IMR-90 (cell line): ENCODE measurements around the gene MSH4. TPM values are rescaled to one million over a fixed set of nuclear protein-coding genes. Genes with fewer than 3 reads are reported as not detected.

Experiments used
- ATAC-seq: fragments of 200-7000 bp; cut with Tn5 transposase; 2 replicates; pipeline ENCODE4 v1.9.1; 2020; ENCODE audit warnings: low read depth, mild to moderate bottlenecking, moderate library complexity
- Bru-seq: library from RNA; stranded (reverse); fragments of 400-500 nt; gene quantifications from one replicate; lab custom pipeline; 2021; lab: Mats Ljungman, UMichigan
- BruChase-seq, 2 experiments: library from RNA; stranded (reverse); fragments of 400-500 nt; gene quantifications; one replicate each; lab custom pipeline; 2021; lab: Mats Ljungman, UMichigan
- BruUV-seq: library from RNA; stranded (reverse); fragments of 400-500 nt; replicated peaks from 2 replicates; lab custom pipeline; 2021; lab: Mats Ljungman, UMichigan
- CTCF ChIA-PET: fragments of 300-600 bp; formaldehyde crosslinking; extraction: SDS; loops from one replicate; lab custom pipeline; 2021; ENCODE audit warnings: antibody characterized with exemption; lab: Yijun Ruan, JAX
- POLR2A ChIA-PET: fragments of 300-600 bp; sonication (Branson Sonifier 250); formaldehyde crosslinking; loops from one replicate; lab custom pipeline; 2022; ENCODE audit warnings: antibody characterized with exemption; ENCODE audit not compliant: unreplicated experiment; lab: Charles Lee
- DNase-seq: peaks from one replicate; pipeline ENCODE4 v3.0.0; 2013
- H2AFZ ChIP-seq: replicated peaks from 2 replicates; pipeline ENCODE3; 2013; ENCODE audit warnings: low read length, mild to moderate bottlenecking; ENCODE audit not compliant: poor library complexity
- H2AK5ac ChIP-seq: 2 replicates; pipeline ENCODE4 v1.6.1; 2013; ENCODE audit warnings: low read depth, low read length, inconsistent platforms
- H2AK9ac ChIP-seq: replicated peaks from 2 replicates; pipeline ENCODE3; 2013; ENCODE audit warnings: mild to moderate bottlenecking, low read depth, low read length, moderate library complexity; ENCODE audit not compliant: poor library complexity
- H2BK120ac ChIP-seq: 2 replicates; pipeline ENCODE4 v1.6.1; 2013; ENCODE audit warnings: low read depth, low read length, inconsistent platforms
- H2BK15ac ChIP-seq: 3 replicates; pipeline ENCODE4 v1.6.1; 2013; ENCODE audit warnings: low read depth, low read length, inconsistent platforms
- H2BK20ac ChIP-seq: 2 replicates; pipeline ENCODE4 v1.6.1; 2013; ENCODE audit warnings: low read depth, mild to moderate bottlenecking, inconsistent platforms, low read length, moderate library complexity
- H2BK5ac ChIP-seq: 2 replicates; pipeline ENCODE4 v1.6.1; 2013; ENCODE audit warnings: mild to moderate bottlenecking, low read depth, low read length, inconsistent platforms; ENCODE audit not compliant: poor library complexity, severe bottlenecking
- H3K14ac ChIP-seq: replicated peaks from 2 replicates; pipeline ENCODE4 v1.6.1; 2013; ENCODE audit warnings: low read depth, low read length, inconsistent platforms
- H3K18ac ChIP-seq: 2 replicates; pipeline ENCODE4 v1.6.1; 2013; ENCODE audit warnings: low read depth, low read length, control low read depth
- H3K23ac ChIP-seq: 2 replicates; pipeline ENCODE4 v1.6.1; 2013; ENCODE audit warnings: low read depth, low read length, inconsistent platforms
- H3K27ac ChIP-seq: 2 replicates; pipeline ENCODE4 v1.5.1; 2013; ENCODE audit warnings: mild to moderate bottlenecking, control low read depth, low read length; ENCODE audit not compliant: insufficient read depth
- H3K27me3 ChIP-seq: 2 replicates; pipeline ENCODE4 v1.6.1; 2013; ENCODE audit warnings: low read length; ENCODE audit not compliant: control insufficient read depth, insufficient read depth
- H3K36me3 ChIP-seq: 2 replicates; pipeline ENCODE4 v1.6.1; 2013; ENCODE audit warnings: low read length, mixed read lengths; ENCODE audit not compliant: control insufficient read depth, insufficient read depth
- H3K4ac ChIP-seq: 2 replicates; pipeline ENCODE4 v1.6.1; 2013; ENCODE audit warnings: low read depth, low read length, inconsistent platforms
- H3K4me1 ChIP-seq: 2 replicates; pipeline ENCODE4 v1.6.1; 2013; ENCODE audit warnings: low read length, mixed read lengths; ENCODE audit not compliant: control insufficient read depth, insufficient read depth
- H3K4me2 ChIP-seq: 2 replicates; pipeline ENCODE4 v1.6.1; 2013; ENCODE audit warnings: low read depth, mild to moderate bottlenecking, control low read depth, low read length, moderate library complexity
- H3K4me3 ChIP-seq: 2 replicates; pipeline ENCODE4 v1.5.1; 2013; ENCODE audit warnings: low read depth, mild to moderate bottlenecking, control low read depth, low read length, moderate library complexity; ENCODE audit not compliant: insufficient read depth
- H3K56ac ChIP-seq: 2 replicates; pipeline ENCODE4 v1.6.1; 2013; ENCODE audit warnings: low read length, inconsistent platforms; ENCODE audit not compliant: insufficient read depth; ENCODE audit errors: extremely low read depth
- H3K79me1 ChIP-seq, 2 experiments: 2 replicates each; pipeline ENCODE4 v1.6.1; 2013; ENCODE audit warnings: low read length in 2 of 2, inconsistent platforms in 1 of 2, low read depth in 1 of 2
- H3K9ac ChIP-seq: 2 replicates; pipeline ENCODE4 v1.6.1; 2013; ENCODE audit warnings: low read depth, low read length, control low read depth
- H3K9me1 ChIP-seq: 2 replicates; pipeline ENCODE4 v1.6.1; 2013; ENCODE audit warnings: low read length, inconsistent platforms; ENCODE audit not compliant: insufficient read depth
- H3K9me3 ChIP-seq: 2 replicates; pipeline ENCODE4 v1.6.1; 2013; ENCODE audit warnings: low read length; ENCODE audit not compliant: control insufficient read depth, insufficient read depth
- H4K20me1 ChIP-seq: 2 replicates; pipeline ENCODE4 v1.6.1; 2013; ENCODE audit warnings: low read length, inconsistent platforms; ENCODE audit not compliant: insufficient read depth
- H4K5ac ChIP-seq: 2 replicates; pipeline ENCODE4 v1.6.1; 2013; ENCODE audit warnings: mild to moderate bottlenecking, low read depth, low read length, control low read depth
- H4K8ac ChIP-seq, 2 experiments: 2 replicates each; pipeline ENCODE4 v1.6.1; 2013; ENCODE audit warnings: low read depth in 2 of 2, low read length in 2 of 2, control low read depth in 1 of 2, inconsistent platforms in 1 of 2
- H4K91ac ChIP-seq: 2 replicates; pipeline ENCODE4 v1.6.1; 2013; ENCODE audit warnings: low read depth, low read length, inconsistent platforms; ENCODE audit not compliant: insufficient read depth
- BHLHE40 ChIP-seq: fragments of 150-350 bp; IDR thresholded peaks from 2 replicates; pipeline ENCODE4 v1.6.1; 2016; ENCODE audit warnings: mild to moderate bottlenecking, low read depth, low read length
- CHD1 ChIP-seq: IDR thresholded peaks from 2 replicates; pipeline ENCODE4 v1.6.1; 2012; ENCODE audit warnings: low read depth, low read length, improper control_type of control experiment
- MAFK ChIP-seq: IDR thresholded peaks from 2 replicates; pipeline ENCODE4 v1.6.1; 2012; ENCODE audit warnings: low read depth, low read length, improper control_type of control experiment
- MAZ ChIP-seq: IDR thresholded peaks from 2 replicates; pipeline ENCODE4 v1.6.1; 2012; ENCODE audit warnings: low read depth, mild to moderate bottlenecking, low read length, improper control_type of control experiment, moderate library complexity, borderline replicate concordance
- MXI1 ChIP-seq: IDR thresholded peaks from 2 replicates; pipeline ENCODE4 v1.6.1; 2012; ENCODE audit warnings: low read depth, mild to moderate bottlenecking, low read length, moderate library complexity, borderline replicate concordance
- NFE2L2 ChIP-seq: fragments of 150-350 bp; IDR thresholded peaks from 2 replicates; pipeline ENCODE4 v1.6.1; 2016; ENCODE audit warnings: low read depth, mild to moderate bottlenecking, low read length
- POLR2A ChIP-seq: IDR thresholded peaks from 2 replicates; pipeline ENCODE4 v1.6.1; 2012; ENCODE audit warnings: mild to moderate bottlenecking, low read depth, low read length
- RAD21 ChIP-seq: IDR thresholded peaks from 2 replicates; pipeline ENCODE4 v1.6.1; 2012; ENCODE audit warnings: low read length, improper control_type of control experiment
- RCOR1 ChIP-seq: IDR thresholded peaks from 2 replicates; pipeline ENCODE4 v1.6.1; 2012; ENCODE audit warnings: mild to moderate bottlenecking, low read length, improper control_type of control experiment; ENCODE audit not compliant: insufficient replicate concordance
- RFX5 ChIP-seq: IDR thresholded peaks from 2 replicates; pipeline ENCODE4 v1.8.0; 2012; ENCODE audit warnings: low read depth, mild to moderate bottlenecking, low read length, moderate library complexity
- SMC3 ChIP-seq: fragments of 150-350 bp; IDR thresholded peaks from 2 replicates; pipeline ENCODE4 v1.6.1; 2016; ENCODE audit warnings: low read depth, mild to moderate bottlenecking, antibody characterized with exemption, low read length, moderate library complexity
- WGBS, 2 experiments: methylation state at CpG; one replicate each; pipeline versions ENCODE4 v1.1.5 to v1.1.7; 2013; ENCODE audit warnings: missing lambda C conversion rate in 2 of 2; ENCODE audit not compliant: insufficient read length in 1 of 2; ENCODE audit errors: extremely low coverage in 2 of 2; 5-methylcytosine and 5-hydroxymethylcytosine counted together
- dilution Hi-C: fragments of 300-500 bp; cut with HindIII; formaldehyde crosslinking; loops from one replicate; pipeline ENCODE4 v1.14.3; 2018; ENCODE audit warnings: low sequenced_read_pairs; ENCODE audit not compliant: unreplicated experiment
- in situ Hi-C: fragments of 300-500 bp; cut with MboI; formaldehyde crosslinking; loops from 3 replicates; pipeline ENCODE4 v1.14.3; 2019; ENCODE audit warnings: low sequenced_read_pairs, inconsistent platforms, mixed read lengths
- intact Hi-C: fragments of 100-400 bp; cut with micrococcal nuclease; formaldehyde crosslinking; loops from 2 replicates; pipeline ENCODE4 v1.10.0; 2022
- long read RNA-seq: library from polyadenylated mRNA; unstranded; transcript quantifications from one replicate; pipeline ENCODE4 v2.0.0, GENCODE V29; 2021; ENCODE audit not compliant: unreplicated experiment
- polyA plus RNA-seq, 3 experiments: library from polyadenylated mRNA; depleted of rRNA; stranded (reverse); fragments of >200 nt; gene quantifications; 2 replicates each; pipeline ENCODE4 v1.2.3, GENCODE V29; 2012; ENCODE audit warnings: low replicate concordance in 1 of 3
- total RNA-seq: library from RNA; depleted of rRNA; stranded (reverse); fragments of >200 nt; gene quantifications from 2 replicates; pipeline ENCODE4 v1.2.3, GENCODE V29; 2012; rRNA removed
- TF ChIP-seq, protein P1 (sequence below): fragments of 150-350 bp; IDR thresholded peaks from 2 replicates; pipeline ENCODE4 v1.6.1; 2017; ENCODE audit warnings: mild to moderate bottlenecking, antibody characterized with exemption, low read length, low read depth
- TF ChIP-seq, protein P2 (sequence below): conservative IDR thresholded peaks from 2 replicates; pipeline ENCODE4 v1.5.1; 2012; ENCODE audit warnings: mild to moderate bottlenecking, low read depth, low read length, improper control_type of control experiment

Gene MSH4
- total RNA-seq (under 0.01 TPM in 2 replicates), polyA plus RNA-seq (2012; rRNA removed) (0.02 TPM in 1 of 2 replicates, not detected in the other), Bru-seq, nascent RNA (percentile 28 among the genes with signal in this experiment), BruChase-seq, experiment 1, labeled RNA remaining after a 6-hour chase (percentile 38 among the genes with signal in this experiment), BruChase-seq, experiment 2, labeled RNA remaining after a 2-hour chase (percentile 35 among the genes with signal in this experiment)
- polyA plus RNA-seq (2012; cell fraction: cytosol; rRNA removed) = not detected in 2 replicates
- 0.02 and 0.14 TPM in 2 replicates for polyA plus RNA-seq (2012; cell fraction: nucleus; rRNA removed; ENCODE audit: low replicate concordance)
- long read RNA-seq = 0 reads

DNA sequence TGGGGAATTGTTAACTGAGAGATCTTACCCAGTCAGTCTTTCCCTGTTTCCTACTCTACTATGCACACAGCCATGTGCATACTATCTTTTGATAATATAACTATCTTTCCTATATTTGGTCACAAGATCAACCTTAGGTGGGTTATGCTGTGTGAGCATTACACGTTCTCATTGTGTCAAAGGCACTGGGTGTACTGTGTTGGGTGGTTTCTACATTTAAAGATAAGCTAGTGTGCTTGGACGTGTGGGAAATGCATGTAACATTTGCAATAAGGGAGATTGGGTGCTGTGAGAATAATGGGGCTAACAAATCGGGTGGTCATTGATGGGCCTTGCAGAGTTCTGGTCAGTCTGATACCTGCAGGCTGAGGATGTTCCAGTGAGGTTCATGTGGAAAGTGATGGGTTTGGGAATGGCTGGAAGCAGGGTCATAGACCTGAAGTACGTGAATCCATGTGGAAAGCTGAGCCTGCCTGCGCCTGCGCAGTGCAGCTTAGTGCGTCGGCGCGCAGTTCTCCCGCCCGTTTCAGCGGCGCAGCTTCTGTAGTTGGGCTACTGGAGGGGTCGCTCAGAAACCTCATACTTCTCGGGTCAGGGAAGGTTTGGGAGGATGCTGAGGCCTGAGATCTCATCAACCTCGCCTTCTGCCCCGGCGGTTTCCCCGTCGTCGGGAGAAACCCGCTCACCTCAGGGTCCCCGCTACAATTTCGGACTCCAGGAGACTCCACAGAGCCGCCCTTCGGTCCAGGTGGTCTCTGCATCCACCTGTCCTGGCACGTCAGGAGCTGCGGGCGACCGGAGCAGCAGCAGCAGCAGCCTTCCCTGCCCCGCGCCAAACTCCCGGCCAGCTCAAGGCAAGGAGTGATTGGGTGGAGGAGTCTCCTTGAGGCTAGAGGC lies at the start of gene MSH4:
TSS of gene MSH4 (plus strand) at position 507 of the 897 bp plus-strand sequence. CDS start at position 611, 104 bp downstream.
- Histone ChIP-seq H2AK5ac (no peak within 1 kb of the TSS), H3K18ac (no peak within 1 kb of the TSS), H3K4me3 (no peak within 1 kb of the TSS), H4K91ac (no peak within 1 kb of the TSS), H3K9ac (no peak within 1 kb of the TSS), H3K56ac (no peak within 1 kb of the TSS), H3K23ac (no peak within 1 kb of the TSS), H3K9me1 (0 out of 2 replicates have a peak, but pooled peaks cover 2% of the 10 kb centered on the region), H4K8ac (no peak within 1 kb of the TSS), H2AK9ac (no peak within 1 kb of the TSS), H3K4me2 (no peak within 1 kb of the TSS), H3K79me1 (peaks cover 0 to 15% of the 10 kb centered on the region in 2 experiments; a peak in 1 of 4 replicates), H4K20me1 (peaks cover 33% of the 10 kb centered on the region), H2BK5ac (no peak within 1 kb of the TSS), H3K36me3 (peaks cover 39% of the 10 kb centered on the region), H4K5ac (no peak within 1 kb of the TSS), H3K4me1 (no peaks in the 10 kb centered on the region), H3K4ac (no peak within 1 kb of the TSS), H3K9me3 (no peaks in the 10 kb centered on the region), H3K27ac (no peak within 1 kb of the TSS), H2AFZ (peak within 1 kb of the TSS; percentile 26), H3K27me3 (no peaks in the 10 kb centered on the region), H2BK15ac (no peak within 1 kb of the TSS), H2BK20ac (no peak within 1 kb of the TSS), H3K14ac (no peak within 1 kb of the TSS), H2BK120ac (no peak within 1 kb of the TSS)
- 87% methylated on average over 16 of the region's 34 CpGs; no CpG with 5 or more reads in 1 of the 2 experiments for WGBS, 2 experiments
- dilution Hi-C loops (no loop called here), in situ Hi-C loops (loop anchor here (10.0 kb wide), 1 partner anchor 278 kb away; the partner anchor contains the start of gene ST6GALNAC3), intact Hi-C loops (loop anchor here (10.0 kb wide), 1 partner anchor 532 kb away; no protein-coding TSS in a partner anchor)
- no TSS peak for BruUV-seq
- ATAC-seq = peak; percentile 29
- no peak for TF ChIP-seq RFX5
- TF ChIP-seq BHLHE40 = no peak
- no peak for TF ChIP-seq SMC3
- TF ChIP-seq, protein P1, sequence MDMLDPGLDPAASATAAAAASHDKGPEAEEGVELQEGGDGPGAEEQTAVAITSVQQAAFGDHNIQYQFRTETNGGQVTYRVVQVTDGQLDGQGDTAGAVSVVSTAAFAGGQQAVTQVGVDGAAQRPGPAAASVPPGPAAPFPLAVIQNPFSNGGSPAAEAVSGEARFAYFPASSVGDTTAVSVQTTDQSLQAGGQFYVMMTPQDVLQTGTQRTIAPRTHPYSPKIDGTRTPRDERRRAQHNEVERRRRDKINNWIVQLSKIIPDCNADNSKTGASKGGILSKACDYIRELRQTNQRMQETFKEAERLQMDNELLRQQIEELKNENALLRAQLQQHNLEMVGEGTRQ = no peak
- TF ChIP-seq NFE2L2 = no peak
- TF ChIP-seq MAZ = no peak
- no peak for TF ChIP-seq RAD21
- TF ChIP-seq RCOR1 = no peak
- no peak for TF ChIP-seq MXI1
- TF ChIP-seq CHD1 = no peak
- no peak for TF ChIP-seq MAFK
- TF ChIP-seq, protein P2, sequence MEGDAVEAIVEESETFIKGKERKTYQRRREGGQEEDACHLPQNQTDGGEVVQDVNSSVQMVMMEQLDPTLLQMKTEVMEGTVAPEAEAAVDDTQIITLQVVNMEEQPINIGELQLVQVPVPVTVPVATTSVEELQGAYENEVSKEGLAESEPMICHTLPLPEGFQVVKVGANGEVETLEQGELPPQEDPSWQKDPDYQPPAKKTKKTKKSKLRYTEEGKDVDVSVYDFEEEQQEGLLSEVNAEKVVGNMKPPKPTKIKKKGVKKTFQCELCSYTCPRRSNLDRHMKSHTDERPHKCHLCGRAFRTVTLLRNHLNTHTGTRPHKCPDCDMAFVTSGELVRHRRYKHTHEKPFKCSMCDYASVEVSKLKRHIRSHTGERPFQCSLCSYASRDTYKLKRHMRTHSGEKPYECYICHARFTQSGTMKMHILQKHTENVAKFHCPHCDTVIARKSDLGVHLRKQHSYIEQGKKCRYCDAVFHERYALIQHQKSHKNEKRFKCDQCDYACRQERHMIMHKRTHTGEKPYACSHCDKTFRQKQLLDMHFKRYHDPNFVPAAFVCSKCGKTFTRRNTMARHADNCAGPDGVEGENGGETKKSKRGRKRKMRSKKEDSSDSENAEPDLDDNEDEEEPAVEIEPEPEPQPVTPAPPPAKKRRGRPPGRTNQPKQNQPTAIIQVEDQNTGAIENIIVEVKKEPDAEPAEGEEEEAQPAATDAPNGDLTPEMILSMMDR = no peak
- no peak for TF ChIP-seq POLR2A
- CTCF ChIA-PET = interaction anchor here (0.6 kb wide), 1 partner anchor 1739 kb away, joined by 3 read pairs; no protein-coding TSS in a partner anchor
- DNase-seq = no peak
- POLR2A ChIA-PET = no interaction called here
